Thyroid gland (tissue), 4 donors: ENCODE results near the gene CCT2.

ENCODE experiments used
- POLR2A ChIP-seq, 2 donors: fragments of 450-650 bp; IDR thresholded peaks; one replicate each; pipeline ENCODE4 v1.6.1; 2017; ENCODE audit warnings: antibody characterized with exemption in 2 of 2, mild to moderate bottlenecking in 2 of 2, moderate library complexity in 1 of 2
- TF ChIP-seq, protein P1 (sequence below), 6 experiments: fragments of 200-600 bp in 3 of 6; fragments of 450-650 bp in 3 of 6; sonication (generic) in 3 of 6; IDR thresholded peaks; one replicate each; pipeline ENCODE4 v1.5.1; 2016 to 2019; ENCODE audit warnings: antibody characterized with exemption in 6 of 6, mild to moderate bottlenecking in 2 of 6, inconsistent platforms in 1 of 6, moderate library complexity in 1 of 6

DNA sequence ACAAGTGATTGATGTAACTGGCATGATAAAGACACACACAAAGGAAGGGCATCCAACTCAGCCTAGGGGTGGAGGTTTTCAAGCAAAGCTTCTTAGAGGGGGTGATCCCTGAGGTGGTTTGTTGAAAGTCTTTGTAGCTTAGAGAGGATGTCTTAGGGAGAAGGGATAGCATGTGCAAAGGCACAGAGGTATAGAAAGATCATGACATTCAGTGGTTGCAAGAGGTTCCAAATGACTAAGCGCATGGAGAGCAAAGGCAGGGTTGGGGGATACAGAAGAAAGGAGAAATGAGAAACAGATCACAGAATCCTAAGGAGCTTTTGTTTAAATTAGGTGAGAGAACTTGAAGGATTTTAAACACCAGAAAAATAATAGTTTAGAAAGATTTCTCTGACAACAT is 5.2 kb upstream of the CCT2 start:
- TF ChIP-seq, protein P1, sequence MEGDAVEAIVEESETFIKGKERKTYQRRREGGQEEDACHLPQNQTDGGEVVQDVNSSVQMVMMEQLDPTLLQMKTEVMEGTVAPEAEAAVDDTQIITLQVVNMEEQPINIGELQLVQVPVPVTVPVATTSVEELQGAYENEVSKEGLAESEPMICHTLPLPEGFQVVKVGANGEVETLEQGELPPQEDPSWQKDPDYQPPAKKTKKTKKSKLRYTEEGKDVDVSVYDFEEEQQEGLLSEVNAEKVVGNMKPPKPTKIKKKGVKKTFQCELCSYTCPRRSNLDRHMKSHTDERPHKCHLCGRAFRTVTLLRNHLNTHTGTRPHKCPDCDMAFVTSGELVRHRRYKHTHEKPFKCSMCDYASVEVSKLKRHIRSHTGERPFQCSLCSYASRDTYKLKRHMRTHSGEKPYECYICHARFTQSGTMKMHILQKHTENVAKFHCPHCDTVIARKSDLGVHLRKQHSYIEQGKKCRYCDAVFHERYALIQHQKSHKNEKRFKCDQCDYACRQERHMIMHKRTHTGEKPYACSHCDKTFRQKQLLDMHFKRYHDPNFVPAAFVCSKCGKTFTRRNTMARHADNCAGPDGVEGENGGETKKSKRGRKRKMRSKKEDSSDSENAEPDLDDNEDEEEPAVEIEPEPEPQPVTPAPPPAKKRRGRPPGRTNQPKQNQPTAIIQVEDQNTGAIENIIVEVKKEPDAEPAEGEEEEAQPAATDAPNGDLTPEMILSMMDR (IDR thresholded peaks at IDR 0.05): no peak
- no peak for TF ChIP-seq POLR2A (IDR thresholded peaks at IDR 0.05)
